GM10248 (cell line): ENCODE results near the gene RBM8A.

Source experiments
- CTCF ChIA-PET: fragments of 300-600 bp; sonication (Branson Sonifier 250); formaldehyde crosslinking; extraction: SDS; loops from one replicate; lab custom pipeline; 2021; ENCODE audit warnings: antibody characterized with exemption; lab: Yijun Ruan, JAX
- POLR2A ChIA-PET: fragments of 350-650 bp; sonication (Branson Sonifier 250); formaldehyde crosslinking; extraction: SDS; loops from one replicate; lab custom pipeline; 2020; ENCODE audit warnings: antibody characterized with exemption; lab: Yijun Ruan, JAX
- DNase-seq: peaks from one replicate; pipeline ENCODE4 v3.0.0; 2012; ENCODE audit errors: extremely low spot score
- TF ChIP-seq, protein P1 (sequence below): IDR thresholded peaks from 2 replicates; pipeline ENCODE4 v1.5.1; 2012; ENCODE audit warnings: mild to moderate bottlenecking, low read depth; ENCODE audit errors: extremely low read depth, missing control alignments, control extremely low read depth

Gene RBM8A

DNA sequence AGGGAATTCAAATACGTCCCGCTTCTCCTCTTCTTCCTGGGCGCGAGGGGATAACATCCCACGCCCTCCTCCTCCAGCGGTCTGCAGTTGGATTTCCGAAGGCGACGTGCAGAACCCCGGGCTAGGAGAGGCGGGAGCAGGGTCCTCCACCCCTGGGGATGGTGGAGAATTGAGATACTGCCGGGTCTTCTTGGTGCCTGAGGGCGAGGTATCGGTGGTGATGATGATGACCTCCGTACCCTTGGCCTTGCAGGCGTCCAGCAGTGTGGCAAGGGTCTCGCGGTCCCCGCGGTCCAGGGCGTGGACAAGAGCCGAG is 33.8 kb upstream of the RBM8A start:
- ChIA-PET POLR2A (interaction anchor here (0.5 kb wide), 1 partner anchor 102 kb away, joined by 9 read pairs; the partner anchor contains the start of gene PIAS3), CTCF (interaction anchor here (1.0 kb wide), 1 partner anchor 9 kb away, joined by 3 read pairs; no protein-coding TSS in a partner anchor)
- no peak for DNase-seq
- TF ChIP-seq, protein P1, sequence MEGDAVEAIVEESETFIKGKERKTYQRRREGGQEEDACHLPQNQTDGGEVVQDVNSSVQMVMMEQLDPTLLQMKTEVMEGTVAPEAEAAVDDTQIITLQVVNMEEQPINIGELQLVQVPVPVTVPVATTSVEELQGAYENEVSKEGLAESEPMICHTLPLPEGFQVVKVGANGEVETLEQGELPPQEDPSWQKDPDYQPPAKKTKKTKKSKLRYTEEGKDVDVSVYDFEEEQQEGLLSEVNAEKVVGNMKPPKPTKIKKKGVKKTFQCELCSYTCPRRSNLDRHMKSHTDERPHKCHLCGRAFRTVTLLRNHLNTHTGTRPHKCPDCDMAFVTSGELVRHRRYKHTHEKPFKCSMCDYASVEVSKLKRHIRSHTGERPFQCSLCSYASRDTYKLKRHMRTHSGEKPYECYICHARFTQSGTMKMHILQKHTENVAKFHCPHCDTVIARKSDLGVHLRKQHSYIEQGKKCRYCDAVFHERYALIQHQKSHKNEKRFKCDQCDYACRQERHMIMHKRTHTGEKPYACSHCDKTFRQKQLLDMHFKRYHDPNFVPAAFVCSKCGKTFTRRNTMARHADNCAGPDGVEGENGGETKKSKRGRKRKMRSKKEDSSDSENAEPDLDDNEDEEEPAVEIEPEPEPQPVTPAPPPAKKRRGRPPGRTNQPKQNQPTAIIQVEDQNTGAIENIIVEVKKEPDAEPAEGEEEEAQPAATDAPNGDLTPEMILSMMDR, result no peak

DNA sequence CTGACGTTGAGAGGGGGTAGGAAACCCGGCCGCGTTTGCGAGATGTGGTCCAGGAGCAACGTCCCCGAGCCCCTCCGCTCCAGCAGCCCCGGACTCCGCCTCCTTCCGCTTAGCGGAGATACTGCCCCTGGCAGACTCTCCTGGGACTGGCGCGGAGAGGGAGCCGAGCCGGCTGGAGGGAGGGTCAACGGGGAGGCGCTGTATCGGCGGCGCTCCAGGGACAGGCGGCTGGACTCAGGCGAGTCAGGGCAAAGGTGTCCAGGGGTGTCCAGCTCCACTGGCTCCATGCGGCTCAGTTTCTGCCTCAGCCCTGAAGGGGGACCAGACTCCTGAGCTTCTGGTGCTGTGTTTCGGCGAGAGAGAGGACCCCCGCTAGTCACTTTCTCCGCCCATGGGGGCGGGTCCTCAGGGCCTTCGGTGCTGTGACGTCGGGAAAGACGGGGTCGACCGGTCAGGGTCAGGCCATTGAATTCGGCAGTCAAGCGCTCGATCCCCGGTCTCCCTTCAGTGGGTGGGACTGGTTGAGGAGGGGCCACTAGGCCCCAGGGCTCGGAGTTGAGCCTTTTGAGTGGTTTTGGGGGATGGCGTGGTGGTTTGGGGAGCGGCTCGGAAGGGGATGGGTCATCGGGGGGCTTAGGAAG is 33.3 kb upstream of the RBM8A start:
- DNase-seq, result peak; percentile 42
- CTCF ChIA-PET, result interaction anchor here (1.0 to 3.7 kb wide), 2 partner anchors 9 to 34 kb away, joined by 3 to 13 read pairs; partner anchors contain the start of gene RBM8A
- POLR2A ChIA-PET, result interaction anchor here (0.5 kb wide), 1 partner anchor 102 kb away, joined by 9 read pairs; the partner anchor contains the start of gene PIAS3
- TF ChIP-seq, protein P1, result no peak

DNA sequence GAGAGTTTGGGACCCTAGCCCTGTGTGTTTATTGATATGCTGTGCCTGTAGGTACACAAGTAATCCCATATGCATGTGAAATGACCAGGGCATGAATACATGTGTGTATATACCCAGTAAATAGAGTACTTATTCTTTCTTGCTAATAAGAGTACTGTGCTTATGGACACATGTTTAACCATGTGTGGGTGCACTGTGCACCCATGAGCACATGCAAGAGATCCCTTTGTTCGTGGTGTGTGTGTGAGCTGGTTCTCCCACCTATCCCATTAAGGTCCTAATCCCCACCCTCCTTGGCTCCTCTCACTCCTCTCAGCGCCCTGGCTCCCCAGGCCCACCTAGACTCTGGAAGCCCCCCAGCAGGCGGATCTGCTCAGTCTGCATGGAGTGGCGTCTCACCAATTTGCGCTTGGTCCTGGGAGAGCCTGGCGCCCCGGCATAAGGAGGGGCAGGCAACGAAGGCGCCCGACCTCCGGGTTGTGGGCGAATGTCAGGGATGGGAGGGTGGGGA is 32.7 kb upstream of the RBM8A start:
- CTCF ChIA-PET, result interaction anchor here (1.0 to 4.1 kb wide), 3 partner anchors 10 to 33 kb away, joined by 3 to 32 read pairs (median 13); partner anchors contain the start of gene RBM8A
- TF ChIP-seq, protein P1, result no peak
- POLR2A ChIA-PET, result interaction anchor here (0.5 kb wide), 1 partner anchor 20 kb away, joined by 3 read pairs; no protein-coding TSS in a partner anchor
- DNase-seq, result no peak

DNA sequence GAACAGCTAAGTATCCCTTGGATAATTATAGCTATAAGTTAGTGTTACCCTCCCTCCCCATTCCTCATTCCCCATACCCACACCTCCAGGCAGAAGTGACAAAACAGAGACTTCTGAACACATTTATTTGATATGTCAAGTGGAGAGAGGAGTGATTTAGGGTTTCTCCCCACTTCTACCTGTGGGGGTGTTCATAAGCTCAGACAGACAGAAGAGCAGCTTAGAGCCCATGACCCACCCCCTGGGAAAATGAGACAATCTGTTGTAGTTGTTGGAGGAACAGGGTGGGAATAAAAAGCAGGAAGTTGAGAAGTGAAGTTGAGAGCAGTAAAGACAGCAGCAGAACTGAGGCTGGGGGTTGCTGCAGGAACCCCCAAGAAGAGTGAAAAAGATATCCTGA is 32.0 kb upstream of the RBM8A start:
- POLR2A ChIA-PET, result interaction anchor here (0.5 kb wide), 1 partner anchor 21 kb away, joined by 3 read pairs; no protein-coding TSS in a partner anchor
- TF ChIP-seq, protein P1, result no peak
- CTCF ChIA-PET, result interaction anchor here (1.4 to 4.1 kb wide), 4 partner anchors 19 to 76 kb away, joined by 3 to 32 read pairs (median 12); partner anchors contain the start of gene RBM8A
- DNase-seq, result no peak

DNA sequence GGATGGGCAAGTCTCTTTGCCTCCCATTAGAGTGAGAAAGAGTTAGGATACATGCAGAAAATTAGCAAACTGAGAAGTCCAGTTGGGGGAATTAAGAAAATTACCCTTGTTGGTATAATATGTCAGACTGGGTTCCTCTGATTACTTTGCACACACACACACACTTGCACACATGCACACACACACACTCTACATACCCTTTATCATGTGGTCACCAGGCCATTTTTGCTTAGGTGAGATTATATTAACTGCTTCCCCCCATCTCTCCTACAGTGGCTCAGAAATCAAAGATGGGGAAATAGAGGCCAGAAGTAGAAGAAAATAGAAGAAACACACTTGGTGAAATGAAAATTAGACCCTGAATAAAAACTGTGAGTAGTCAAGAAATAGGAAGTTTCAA is 31.4 kb upstream of the RBM8A start:
- no peak for DNase-seq
- ChIA-PET CTCF (interaction anchor here (1.4 to 4.1 kb wide), 9 partner anchors 9 to 75 kb away, joined by 3 to 32 read pairs (median 6); partner anchors contain the start of gene RBM8A), POLR2A (interaction anchor here (1.0 to 2.2 kb wide), 4 partner anchors 17 to 32 kb away, joined by 3 to 9 read pairs (median 4); no protein-coding TSS in a partner anchor)
- TF ChIP-seq, protein P1, result no peak

DNA sequence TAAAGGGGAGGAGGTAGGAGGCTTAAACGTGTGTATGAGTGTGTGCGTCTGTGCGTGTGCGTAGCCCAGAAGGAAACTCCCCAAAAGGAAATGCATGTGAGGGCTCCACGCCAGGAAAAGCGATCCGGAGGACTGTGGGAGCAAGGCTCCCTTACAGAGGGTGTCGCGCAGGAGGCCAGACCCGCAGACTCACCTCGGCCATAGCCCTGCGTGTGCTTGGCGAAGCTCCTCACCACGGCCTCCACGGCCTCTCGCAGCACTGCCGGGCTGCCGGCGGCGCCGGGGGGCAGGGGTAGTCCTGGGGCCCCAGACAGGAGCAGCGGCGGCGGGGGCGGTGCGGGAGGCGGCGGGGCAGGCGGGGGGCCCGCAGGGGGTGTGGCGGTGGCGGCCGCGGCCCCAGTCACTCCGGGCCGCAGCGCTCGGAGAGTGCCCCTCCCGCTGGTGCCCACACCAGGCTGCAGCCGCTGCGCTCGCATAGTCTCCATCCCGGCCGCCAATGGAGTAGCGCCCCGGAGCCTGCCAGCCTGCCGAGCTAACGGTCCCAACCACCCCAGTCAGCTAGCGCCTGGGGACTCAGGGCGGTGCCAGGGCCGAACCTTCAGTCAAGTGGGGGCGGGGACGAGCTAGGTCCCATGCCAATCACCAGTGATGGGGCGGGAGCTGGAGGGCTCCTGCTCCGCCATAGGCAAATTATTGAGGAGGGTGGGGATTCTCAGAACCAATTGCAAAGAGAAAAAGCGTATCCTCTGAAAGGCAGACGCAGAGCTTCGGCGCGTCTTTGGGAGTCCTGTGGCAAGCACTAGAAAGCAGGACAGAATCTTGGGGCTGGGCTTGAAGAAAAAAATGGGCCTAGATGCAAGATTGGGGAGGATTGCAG is 30.4 kb upstream of the RBM8A start, which contains the start of gene LIX1L:
Gene LIX1L (minus strand): TSS at position 575 of the 877 bp plus-strand sequence. CDS start 90 bp downstream, at position 485.
- CTCF ChIA-PET, result interaction anchor here (1.0 to 4.1 kb wide), 13 partner anchors 8 to 115 kb away, joined by 3 to 32 read pairs (median 6); partner anchors contain the start of genes NUDT17 and RBM8A
- POLR2A ChIA-PET, result interaction anchor here (0.6 to 2.2 kb wide), 9 partner anchors 16 to 99 kb away, joined by 3 to 9 read pairs (median 4); partner anchors contain the start of genes PIAS3 and RBM8A

More for the DNA sequence above, 30.4 kb upstream of the RBM8A start, which contains the start of gene LIX1L:
- TF ChIP-seq, protein P1, result no peak
- peak; percentile 95 for DNase-seq
